Heart right ventricle (tissue), 16 donors: ENCODE measurements around the gene GNPTG. TPM values are rescaled to one million over a fixed set of nuclear protein-coding genes. Genes with fewer than 3 reads are reported as not detected.

Source experiments
- ATAC-seq, 8 donors: fragments of 200-7000 bp; cut with Tn5 transposase; one replicate each; pipeline ENCODE4 v1.9.1; 2020; ENCODE audit warnings: mild to moderate bottlenecking in 8 of 8, moderate library complexity in 8 of 8, moderate number of reproducible peaks in 1 of 8
- DNase-seq, 2 donors: peaks; one replicate each; pipeline ENCODE4 v3.0.0-alpha.2; 2020
- H3K27ac ChIP-seq, 10 donors: fragments of 200-600 bp; sonication (generic) in 2 of 10; one replicate each; pipeline versions ENCODE4 v1.5.0 to v1.8.0; 2020 to 2022; ENCODE audit warnings: mild to moderate bottlenecking in 3 of 10
- H3K27me3 ChIP-seq, 7 donors: fragments of 200-600 bp; one replicate each; pipeline ENCODE4 v1.8.0; 2021 to 2022; ENCODE audit warnings: mild to moderate bottlenecking in 2 of 7
- H3K36me3 ChIP-seq, 9 donors: fragments of 200-600 bp; sonication (generic) in 1 of 9; one replicate each; pipeline versions ENCODE4 v1.5.0 to v1.8.0; 2020 to 2022; ENCODE audit warnings: mild to moderate bottlenecking in 2 of 9
- H3K4me1 ChIP-seq, 9 donors: fragments of 200-600 bp; sonication (generic) in 1 of 9; one replicate each; pipeline versions ENCODE4 v1.5.0 to v1.8.0; 2020 to 2022; ENCODE audit warnings: mild to moderate bottlenecking in 4 of 9
- H3K4me3 ChIP-seq, 10 donors: fragments of 200-600 bp; sonication (generic) in 2 of 10; one replicate each; pipeline versions ENCODE4 v1.5.0 to v1.8.0; 2020 to 2022; ENCODE audit warnings: mild to moderate bottlenecking in 7 of 10, moderate library complexity in 2 of 10
- H3K9me3 ChIP-seq, 11 donors: fragments of 200-600 bp in 10 of 11; sonication (generic) in 2 of 11; one replicate each; pipeline versions ENCODE4 v1.5.0 to v1.8.0; 2013 to 2022; ENCODE audit warnings: mild to moderate bottlenecking in 2 of 11, control low read depth in 1 of 11, moderate library complexity in 1 of 11
- CTCF ChIP-seq, 9 donors: fragments of 200-600 bp; sonication (generic) in 2 of 9; IDR thresholded peaks; one replicate each; pipeline versions ENCODE4 v1.5.0 to v1.8.0; 2021 to 2022; ENCODE audit warnings: antibody characterized with exemption in 9 of 9, mild to moderate bottlenecking in 5 of 9, moderate library complexity in 1 of 9
- WGBS, 2 donors: extraction: QIAGEN DNeasy Blood & Tissue Kit; methylation state at CpG; one replicate each; pipeline ENCODE4 v1.1.7; 2013; ENCODE audit warnings: inconsistent platforms in 1 of 2; 5-methylcytosine and 5-hydroxymethylcytosine counted together
- intact Hi-C, 10 donors: fragments of 100-400 bp; cut with DNase I; formaldehyde crosslinking; loops; one replicate each; pipeline versions ENCODE4 v1.11.1 to v1.14.2; 2022
- polyA plus RNA-seq, 2 donors: library from polyadenylated mRNA; stranded (reverse); fragments of 200-250 nt; gene quantifications; one replicate each; pipeline ENCODE4 v1.2.3, GENCODE V29; 2013
- total RNA-seq, 10 donors: library from RNA; stranded (reverse); fragmentation: NEBNext Ultra II Directional in 3 of 10; extraction: Animal tissue kit (Norgen Biotek cat#: 25700) in 3 of 10; gene quantifications; one replicate each; pipeline versions ENCODE4 v1.2.1 to v1.2.4, GENCODE V29; 2021 to 2023
- donor health status: Arrhythmogenic right ventricular cardiomyopathy.
- donor health status: ischemic (EF 13 %, LVEDD 7.1; RV severe dilation, severe dysfunction).
- donor health status: healthy with polysubstance abuse.
- donor health status: DM: no; HTN: yes; CAD: no.
- donor health status: DM: no; HTN: no; CAD: no.
- donor health status: ischemic (EF 25% LVEDD 6.9; RV normal size, moderate dysfunction).
- donor health status: ischemic (EF 25% LVEDD 5.7; RV mildly dilated, moderate dysfunction).
- donor health status: healthy.
- donor health status: DM: yes; HTN: yes; CAD: no.
- donor health status: Ischemic cardiomyopathy.
- donor health status: ischemic (EF 35%, LVEDD 5.7; RV mildly dilated, moderate dysfunction).
- donor health status: nonischemic (EF 11% LVEDD 7.7; RV severe dilation, severe dysfunction).
- donor health status: DM: yes; HTN: yes; CAD: no.
- donor health status: PGD.
- donor health status: ischemic (EF 29% LVEDD 5.4; RV normal size, mild dysfunction).
- donor health status: nonischemic (EF 23%, LVEDD 6.1; RV moderate dilation, normal function).

Gene GNPTG
- total and polyA plus RNA-seq, 12 donors: 24.8 to 56.3 (median 31.8) TPM

GRCh38 chr16:1330260-1330914, 21.3 kb upstream of the GNPTG start:
- 64 to 74% methylated on average over 17 of the region's 17 CpGs for WGBS, 2 donors
- H3K27ac ChIP-seq: peak overlapping the region in 1 of 10 donors; percentile 89
- DNase-seq: no peak
- peaks cover 0 to 15% (median under 1%) of the 10 kb centered on the region in 9 donors for H3K36me3 ChIP-seq
- H3K4me1 ChIP-seq: peaks cover 11 to 45% (median 34%) of the 10 kb centered on the region in 9 donors
- ATAC-seq: no peak
- intact Hi-C loops: no loop called here
- peaks cover 0 to 6% (median 0%) of the 10 kb centered on the region in 11 donors for H3K9me3 ChIP-seq
- peaks cover 16 to 54% (median 34%) of the 10 kb centered on the region in 7 donors for H3K27me3 ChIP-seq
- peak; percentile 5 to 46 (median 26) for TF ChIP-seq CTCF (IDR thresholded peaks at IDR 0.05)
- H3K4me3 ChIP-seq: no peak overlapping the region

- intact Hi-C loops: no loop called here
- DNase-seq (no peak), ATAC-seq (peak in 1 of 8 donors; percentile 1)
- Histone ChIP-seq H3K27me3 (peaks cover 16 to 62% (median 35%) of the 10 kb centered on the region in 7 donors), H3K4me1 (peaks cover 11 to 40% (median 34%) of the 10 kb centered on the region in 9 donors), H3K9me3 (peaks cover 0 to 6% (median 0%) of the 10 kb centered on the region in 11 donors), H3K27ac (peak overlapping the region in 9 of 10 donors; percentile 28 to 89 (median 66)), H3K4me3 (peak overlapping the region in 9 of 10 donors; percentile 42 to 64 (median 55)), H3K36me3 (peaks cover 0 to 8% (median 0%) of the 10 kb centered on the region in 9 donors)
- no peak for TF ChIP-seq CTCF (IDR thresholded peaks at IDR 0.05)
- 47 to 51% methylated on average over 22 of the region's 22 CpGs for WGBS, 2 donors
Measured at GRCh38 chr16:1330931-1331711, 20.6 kb upstream of the GNPTG start.

GRCh38 chr16:1331712-1332617, 19.8 kb upstream of the GNPTG start:
- Histone ChIP-seq H3K4me3 (peak overlapping the region; percentile 1 to 64 (median 54)), H3K27me3 (peaks cover 16 to 66% (median 35%) of the 10 kb centered on the region in 7 donors), H3K27ac (peak overlapping the region in 9 of 10 donors; percentile 28 to 89 (median 66)), H3K36me3 (peaks cover 0 to 4% (median 0%) of the 10 kb centered on the region in 9 donors), H3K9me3 (peaks cover 0 to 6% (median 0%) of the 10 kb centered on the region in 11 donors), H3K4me1 (peaks cover 11 to 36% (median 32%) of the 10 kb centered on the region in 9 donors)
- DNase-seq: peak; percentile 64 to 74
- WGBS, 2 donors: 3% methylated on average over 34 of the region's 34 CpGs
- no peak for TF ChIP-seq CTCF (IDR thresholded peaks at IDR 0.05)
- intact Hi-C loops: no loop called here
- ATAC-seq: peak; percentile 16 to 85 (median 68)
